K562 (cell line): Measurements from ENCODE around the gene DCAF6. TPM values are rescaled to one million over a fixed set of nuclear protein-coding genes. Genes with fewer than 3 reads are reported as not detected.
A peak's percentile ranks its signal among the peaks of the same experiment; 100 is the strongest.

Experiments used
- AFF4 ChIP-seq: sonication (generic); formaldehyde crosslinking; IDR thresholded peaks from 2 replicates; pipeline ENCODE4 v1.8.0; 2023; ENCODE audit warnings: mild to moderate bottlenecking, missing genetic modification reagents
- BCL6 ChIP-seq: fragments of 250-450 bp; sonication (Bioruptor Pico); IDR thresholded peaks from 2 replicates; pipeline ENCODE4 v1.4.0; 2020
- BRD9 ChIP-seq: fragments of 450-650 bp; IDR thresholded peaks from 2 replicates; pipeline ENCODE4 v1.6.1; 2018; ENCODE audit warnings: low read depth; ENCODE audit not compliant: partially characterized antibody
- E2F6 ChIP-seq, 2 experiments: IDR thresholded peaks; 2 replicates each; pipeline ENCODE4 v1.6.1; 2011; ENCODE audit warnings: borderline replicate concordance in 1 of 2, control low read depth in 1 of 2, low read depth in 1 of 2, low read length in 1 of 2, mild to moderate bottlenecking in 1 of 2, mixed read lengths in 1 of 2, moderate library complexity in 1 of 2; ENCODE audit not compliant: insufficient read depth in 1 of 2, insufficient read length in 1 of 2, poor library complexity in 1 of 2, severe bottlenecking in 1 of 2; ENCODE audit errors: extremely low read depth in 1 of 2
- FOXM1 ChIP-seq, 2 experiments: fragments of 450-650 bp in 1 of 2; sonication (generic) in 1 of 2; formaldehyde crosslinking in 1 of 2; IDR thresholded peaks; 2 replicates each; pipeline versions ENCODE4 v1.6.1 to v1.9.0; 2017 to 2022; ENCODE audit warnings: low read depth in 2 of 2, mild to moderate bottlenecking in 2 of 2, missing genetic modification reagents in 1 of 2, moderate library complexity in 1 of 2
- HNRNPH1 ChIP-seq: fragments of 200-400 bp; formaldehyde crosslinking; optimal IDR thresholded peaks from 2 replicates; pipeline ENCODE3; 2017; ENCODE audit warnings: low read depth, mild to moderate bottlenecking, low read length, moderate library complexity
- KAT2B ChIP-seq: IDR thresholded peaks from one replicate; pipeline ENCODE4 v1.6.1; 2012; ENCODE audit warnings: low read depth, mild to moderate bottlenecking, control low read depth, inconsistent platforms, low read length, moderate library complexity
- MLLT1 ChIP-seq, 2 experiments: fragments of 450-650 bp; IDR thresholded peaks; 2 replicates each; pipeline ENCODE4 v1.6.1; 2016
- POLR3G ChIP-seq: IDR thresholded peaks from 2 replicates; pipeline ENCODE4 v1.6.1; 2011; ENCODE audit not compliant: insufficient read length, insufficient replicate concordance; ENCODE audit errors: extremely low read depth
- RBM15 ChIP-seq: fragments of 200-400 bp; formaldehyde crosslinking; IDR thresholded peaks from 2 replicates; pipeline ENCODE4 v1.6.1; 2018; ENCODE audit warnings: mild to moderate bottlenecking, low read length, moderate library complexity; ENCODE audit not compliant: insufficient read depth
- RFX7 ChIP-seq: fragments of 250-450 bp; sonication (Bioruptor Pico); IDR thresholded peaks from 2 replicates; pipeline ENCODE4 v1.5.1; 2021; ENCODE audit warnings: mild to moderate bottlenecking
- SFPQ ChIP-seq: fragments of 200-400 bp; formaldehyde crosslinking; IDR thresholded peaks from 2 replicates; pipeline ENCODE4 v1.6.1; 2017; ENCODE audit warnings: mild to moderate bottlenecking, low read depth, low read length, moderate library complexity
- U2AF2 ChIP-seq: fragments of 200-400 bp; formaldehyde crosslinking; optimal IDR thresholded peaks from 2 replicates; pipeline ENCODE3; 2017; ENCODE audit warnings: low read depth, mild to moderate bottlenecking, low read length
- ZC3H4 ChIP-seq: sonication (generic); formaldehyde crosslinking; IDR thresholded peaks from 2 replicates; pipeline ENCODE4 v1.9.0; 2021; ENCODE audit warnings: missing genetic modification reagents, borderline replicate concordance
- ZNF444 ChIP-seq: fragments of 250-450 bp; sonication (Bioruptor Pico); IDR thresholded peaks from 2 replicates; pipeline ENCODE4 v1.4.0; 2020; ENCODE audit warnings: mild to moderate bottlenecking, moderate library complexity
- ZNF740 ChIP-seq, 3 experiments: fragments of 200-800 bp in 1 of 3; sonication (Bioruptor generic) in 1 of 3; sonication (generic) in 1 of 3; formaldehyde crosslinking in 1 of 3; IDR thresholded peaks; 2 replicates each; pipeline versions ENCODE4 v1.6.1 to v1.8.0; 2016 to 2022; ENCODE audit warnings: mild to moderate bottlenecking in 2 of 3, missing compliant biosample characterization in 2 of 3, missing genetic modification characterization in 2 of 3, missing genetic modification reagents in 1 of 3
- ZZZ3 ChIP-seq: fragments of 450-650 bp; IDR thresholded peaks from 2 replicates; pipeline ENCODE4 v1.6.1; 2016; ENCODE audit warnings: antibody characterized with exemption, mild to moderate bottlenecking, moderate library complexity
- polyA plus RNA-seq, 8 experiments: library from polyadenylated mRNA; depleted of rRNA in 4 of 8; stranded (reverse) in 5 of 8; unstranded in 3 of 8; fragments of >200 nt; fragmentation: Nextera tagmentation in 2 of 8; fragmentation: Illumina TruSeq in 1 of 8; extraction: Ambion mirVana in 2 of 8; extraction: Trizol in 1 of 8; gene quantifications; 2 replicates each; pipeline versions ENCODE4 v1.2.1 to v1.2.3, GENCODE V29; 2011 to 2014; ENCODE audit warnings: inconsistent platforms in 1 of 8, missing spikeins in 1 of 8
- total RNA-seq, 7 experiments: library from RNA; depleted of rRNA in 6 of 7; stranded (reverse); fragments of >200 nt in 6 of 7; fragmentation: Illumina TruSeq in 2 of 7; extraction: Trizol in 2 of 7; gene quantifications; 2 replicates each; pipeline versions ENCODE4 v1.2.1 to v1.2.3, GENCODE V29; 2011 to 2021; ENCODE audit warnings: low replicate concordance in 1 of 7

The DCAF6 gene
- total and polyA plus RNA-seq, 9 of the 15 experiments (the other 6 are each of a cell fraction or from before 2014, with no cell fraction given): 19.1 to 102 (median 46.3) TPM

- TF ChIP-seq AFF4 (CRISPR knock-in tag) (no peak), ZC3H4 (CRISPR knock-in tag) (no peak), U2AF2 (no peak), E2F6 (IDR thresholded peaks at IDR 0.05; ENCODE audit: borderline replicate concordance in 1 of 2, extremely low read depth in 1 of 2, insufficient read depth in 1 of 2, insufficient read length in 1 of 2, low read depth in 1 of 2, low read length in 1 of 2, poor library complexity in 1 of 2, severe bottlenecking in 1 of 2) (no peak), SFPQ (no peak), MLLT1 (IDR thresholded peaks at IDR 0.05) (no peak; a peak in 1 of 4 replicates), ZNF740 (CRISPR knock-in tag; IDR thresholded peaks at IDR 0.05) (no peak), ZNF740 (tag; IDR thresholded peaks at IDR 0.05) (no peak), KAT2B (no peak), ZZZ3 (no peak), FOXM1 (IDR thresholded peaks at IDR 0.05; ENCODE audit: low read depth) (no peak), FOXM1 (CRISPR knock-in tag; IDR thresholded peaks at IDR 0.05; ENCODE audit: low read depth) (no peak), BRD9 (peak; percentile 38), BCL6 (no peak), RFX7 (CRISPR knock-in tag) (no peak), RBM15 (no peak), HNRNPH1 (no peak), ZNF444 (CRISPR knock-in tag) (no peak), POLR3G (no peak)
These were observed 9.9 kb upstream of the DCAF6 start (continued) for GRCh38 chr1:167926486-167926997.
